ENCODE measurements around the gene ZNF749.
"Not testable (repeated sequence)": the region's sequence is repeated elsewhere in the genome, so short reads cannot be mapped to it uniquely, and the experiment has no call there.

The ZNF749 gene

DNA sequence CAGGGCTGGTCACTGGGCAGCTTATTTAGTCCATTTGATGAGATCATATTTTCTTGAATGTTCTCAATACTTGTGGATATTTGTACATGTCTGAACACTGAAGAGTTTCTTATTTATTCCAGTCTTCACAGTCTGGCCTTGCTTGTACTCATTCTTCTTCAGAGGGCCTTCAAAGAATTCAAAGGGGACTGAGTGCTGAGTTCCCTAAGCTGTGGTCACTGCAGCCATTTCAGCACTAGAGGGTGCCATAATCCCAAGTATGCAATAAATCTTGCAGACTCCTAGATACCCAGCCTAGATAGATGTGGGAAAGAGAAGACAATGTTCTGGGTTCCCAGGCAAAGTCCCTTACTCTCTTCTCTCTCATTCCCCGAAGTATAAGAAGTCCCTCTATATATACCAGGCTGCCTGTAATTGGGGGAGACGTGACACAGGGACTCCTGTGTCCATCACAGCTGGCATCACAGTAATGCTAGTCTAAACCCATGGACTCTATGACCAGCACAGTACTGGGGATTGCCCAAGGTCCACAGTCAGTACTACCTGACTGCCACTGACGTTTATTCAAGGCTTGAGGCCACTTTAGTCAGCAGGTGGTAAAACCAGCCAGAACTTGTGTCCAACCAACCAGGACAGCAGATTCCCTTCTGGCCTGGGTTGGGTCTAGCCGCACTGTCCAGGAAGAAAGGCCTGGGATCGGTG lies 30.7 kb downstream of the ZNF749 start:
- no peak for DNase-seq (ENCODE audit: low read depth in 2 of 2)

DNA sequence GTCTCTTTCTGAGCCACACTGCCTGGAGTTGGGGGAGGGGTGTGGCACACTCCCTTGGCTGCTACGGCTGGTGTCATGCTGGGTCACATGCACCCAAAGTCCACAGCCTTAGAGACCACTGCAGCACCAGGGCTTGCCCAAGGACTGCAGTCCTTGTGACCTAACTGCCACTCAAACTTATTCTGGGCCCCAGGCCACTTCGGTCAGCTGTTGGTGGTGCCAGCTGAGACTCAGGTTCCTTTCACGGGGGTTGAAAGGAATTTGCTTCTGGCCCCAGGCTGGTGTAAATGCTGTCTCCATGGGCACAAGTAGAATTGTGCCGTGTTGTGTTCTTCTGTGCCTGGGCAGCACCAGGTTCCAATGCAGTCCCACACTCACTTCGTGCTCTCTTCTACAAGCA lies 31.4 kb downstream of the ZNF749 start:
- DNase-seq (ENCODE audit: low read depth in 2 of 2): no peak

DNA sequence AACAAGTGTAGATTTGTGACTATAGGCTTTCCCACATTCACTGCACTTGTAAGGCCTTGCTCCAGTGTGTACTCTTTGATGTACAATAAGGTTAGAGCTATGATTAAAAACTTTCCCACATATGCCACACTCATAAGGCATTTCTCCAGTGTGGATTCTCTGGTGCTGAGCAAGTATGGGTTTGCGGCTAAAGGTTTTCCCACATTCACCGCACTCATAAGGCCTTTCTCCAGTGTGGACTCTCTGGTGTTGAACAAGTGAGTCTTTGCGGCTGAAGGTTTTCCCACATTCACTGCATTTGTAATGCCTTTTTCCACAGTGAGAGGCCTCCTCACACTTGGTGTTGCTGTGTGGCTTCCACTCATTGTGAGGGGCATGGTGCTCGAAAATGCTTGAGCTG lies 38.5 kb downstream of the ZNF749 start:
- no peak for DNase-seq (ENCODE audit: low read depth in 2 of 2)

DNA sequence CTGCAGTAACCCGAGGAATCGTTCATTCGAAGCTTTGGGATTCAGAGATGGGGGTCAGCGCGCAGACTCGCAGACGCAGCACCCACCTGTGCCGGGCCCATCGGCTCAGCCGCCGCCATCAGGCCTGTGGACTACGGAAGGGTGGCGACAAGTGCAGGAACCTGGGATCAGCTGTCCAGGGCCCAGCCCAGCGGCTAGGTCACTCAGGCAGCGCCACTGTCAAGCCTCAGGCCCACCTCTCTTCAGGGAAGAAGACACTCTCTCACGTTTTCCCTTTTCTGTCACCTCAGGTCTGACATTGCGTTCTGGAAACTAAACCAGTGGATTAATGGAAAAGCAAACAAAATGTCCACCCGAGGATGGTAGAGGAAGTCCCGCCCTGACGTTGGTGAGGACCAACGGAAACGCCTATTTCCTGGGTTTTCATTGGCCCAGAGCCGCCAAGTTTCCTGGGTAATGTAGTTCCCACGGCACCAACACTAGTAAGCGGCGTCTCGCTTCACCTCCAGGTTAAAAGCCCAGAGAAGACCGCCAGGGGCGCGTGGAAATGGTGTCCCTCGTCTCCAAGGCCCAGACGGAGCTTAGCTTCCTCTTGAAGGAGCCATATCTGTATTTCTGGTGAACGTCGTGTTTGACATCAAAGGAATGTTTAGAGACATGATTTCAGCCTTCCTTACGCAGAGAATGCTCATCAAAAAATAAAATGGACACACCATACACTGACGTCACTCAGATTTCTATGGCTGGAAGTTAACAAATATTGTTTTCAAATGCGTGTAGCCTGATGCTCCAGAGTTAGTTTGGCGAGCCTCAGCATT lies 42.3 kb downstream of the ZNF749 start, which contains the start of gene ZNF772:
Gene ZNF772 (minus strand): TSS at position 376 of the 818 bp plus-strand sequence. CDS start 257 bp downstream, at position 119.
- peak; percentile 70 for DNase-seq (ENCODE audit: low read depth in 2 of 2)

DNA sequence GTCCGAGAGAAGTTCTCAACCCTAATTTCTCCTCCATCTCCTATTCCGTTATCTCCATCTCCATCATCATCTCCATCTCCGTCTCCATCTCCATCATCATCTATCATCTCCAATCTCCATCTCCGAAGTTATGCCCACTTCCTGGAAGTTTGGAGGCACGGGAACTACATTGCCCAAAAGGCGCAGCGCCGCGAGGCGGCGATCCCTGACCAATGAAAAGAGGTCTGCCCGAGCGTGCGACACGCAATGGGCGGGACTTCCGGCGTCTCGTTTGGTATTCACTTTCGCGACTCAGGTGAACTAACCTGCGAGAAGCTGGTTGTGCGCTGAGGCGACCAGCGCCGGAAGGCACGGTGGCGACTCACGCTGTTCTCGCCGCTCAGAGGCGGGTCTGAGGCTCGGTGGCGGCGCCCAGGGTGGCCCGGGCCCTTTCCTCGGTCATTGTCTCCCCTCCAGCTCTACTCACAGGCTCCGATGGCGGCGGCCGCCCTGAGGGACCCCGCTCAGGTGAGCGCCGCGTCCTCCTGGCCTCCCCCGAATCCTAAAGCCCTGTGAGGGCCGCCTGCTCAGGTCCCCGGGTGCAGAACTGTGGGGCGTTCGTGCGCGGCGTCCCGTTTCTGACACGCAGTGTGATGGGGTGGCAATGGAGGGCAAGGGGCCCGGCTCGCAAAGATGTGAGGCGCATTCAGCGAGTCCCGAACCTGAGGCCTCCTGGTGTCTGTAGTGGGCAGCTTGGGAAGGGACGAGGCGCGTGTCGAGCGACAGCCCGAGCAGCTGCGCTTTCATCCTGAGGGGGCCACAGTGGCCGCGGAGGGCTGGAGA lies 52.6 kb downstream of the ZNF749 start, which contains the start of gene ZNF419:
Gene ZNF419 (plus strand): TSS at position 274 of the 822 bp plus-strand sequence. CDS start 201 bp downstream, at position 475.
- DNase-seq (ENCODE audit: low read depth in 2 of 2): peak; percentile 85 to 89

DNA sequence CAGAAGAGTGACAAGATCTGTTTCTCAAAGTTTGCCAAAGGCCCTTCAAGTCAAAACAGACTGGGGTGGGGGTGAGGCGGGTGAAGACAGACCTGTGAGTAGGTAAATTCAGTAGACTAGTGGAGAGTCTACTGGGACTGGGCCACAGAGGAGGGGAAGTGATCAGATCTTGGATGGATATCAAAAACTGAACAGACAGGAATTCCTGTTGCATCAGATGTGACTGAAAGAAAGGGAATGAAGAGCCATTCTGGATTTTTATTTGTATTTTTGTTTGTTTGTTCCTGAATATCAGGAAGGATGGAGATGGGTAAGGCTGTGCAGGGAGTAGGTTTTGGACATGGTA lies 53.1 kb downstream of the ZNF749 start:
- not testable (repeated sequence) for DNase-seq (ENCODE audit: low read depth in 2 of 2)

All from stimulated activated CD4-positive, alpha-beta T cell treated with anti-CD3 and anti-CD28 coated beads, Interleukin-12 subunit alpha, Interleukin-12 subunit beta, amount 100 ng/mL, for 24 hours (primary cell).